ENCODE results near the gene NUMBL. TPM values are rescaled to one million over a fixed set of nuclear protein-coding genes. Genes with fewer than 3 reads are reported as not detected.
"Not testable (repeated sequence)": the region's sequence is repeated elsewhere in the genome, so short reads cannot be mapped to it uniquely, and the experiment has no call there.

NUMBL gene
- total RNA-seq, 2 experiments from 2014 or later, result 4.9 to 8.9 TPM

DNA sequence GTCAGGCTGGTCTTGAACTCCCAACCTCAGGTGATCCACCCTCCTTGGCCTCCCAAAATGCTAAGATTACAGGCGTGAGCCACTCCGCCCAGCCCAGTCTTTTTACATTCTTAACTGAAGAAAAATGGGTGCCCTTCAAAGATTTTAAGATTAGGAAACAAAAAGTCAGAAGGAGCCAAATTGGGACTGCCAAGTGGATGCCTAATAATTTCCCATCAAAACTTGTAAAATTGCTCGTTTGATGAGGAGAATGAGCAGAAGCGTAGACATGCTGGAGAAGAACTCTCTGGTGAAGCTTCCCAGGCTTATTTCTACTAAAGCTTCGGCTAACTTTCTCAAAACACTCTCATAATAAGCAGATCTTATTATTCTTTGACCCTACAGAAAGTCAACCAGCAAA is 31.3 kb downstream of the NUMBL start:
- ChIA-PET CTCF (ENCODE audit: unreplicated experiment) (no interaction called here), POLR2A (no interaction called here)
- Histone ChIP-seq H3K4me3 (ENCODE audit: low read depth, low read length, poor library complexity, severe bottlenecking) (no peak overlapping the region), H3K27ac (ENCODE audit: low read depth, low read length, poor library complexity, severe bottlenecking) (no peak overlapping the region), H3K4me1 (ENCODE audit: insufficient read depth, low read length, poor library complexity, severe bottlenecking) (peaks cover 8% of the 10 kb centered on the region), H3K36me3 (ENCODE audit: insufficient read depth, low read length) (no peaks in the 10 kb centered on the region), H3K79me2 (ENCODE audit: insufficient read depth, low read depth, low read length) (no peaks in the 10 kb centered on the region), H2AFZ (ENCODE audit: low read length) (no peak overlapping the region), H4K20me1 (ENCODE audit: insufficient read depth, low read length) (no peaks in the 10 kb centered on the region), H3K9me3 (ENCODE audit: low read length) (no peaks in the 10 kb centered on the region), H3K9me2 (ENCODE audit: insufficient read depth, low read length) (no peaks in the 10 kb centered on the region), H3K4me2 (ENCODE audit: low read length) (no peak overlapping the region)
- intact Hi-C loops (cut with micrococcal nuclease; ENCODE audit: unreplicated experiment), result no loop called here
- BruUV-seq (replicated peaks), result no TSS peak
- no peak for DNase-seq (ENCODE audit: low spot score)
- TF ChIP-seq, protein P1, sequence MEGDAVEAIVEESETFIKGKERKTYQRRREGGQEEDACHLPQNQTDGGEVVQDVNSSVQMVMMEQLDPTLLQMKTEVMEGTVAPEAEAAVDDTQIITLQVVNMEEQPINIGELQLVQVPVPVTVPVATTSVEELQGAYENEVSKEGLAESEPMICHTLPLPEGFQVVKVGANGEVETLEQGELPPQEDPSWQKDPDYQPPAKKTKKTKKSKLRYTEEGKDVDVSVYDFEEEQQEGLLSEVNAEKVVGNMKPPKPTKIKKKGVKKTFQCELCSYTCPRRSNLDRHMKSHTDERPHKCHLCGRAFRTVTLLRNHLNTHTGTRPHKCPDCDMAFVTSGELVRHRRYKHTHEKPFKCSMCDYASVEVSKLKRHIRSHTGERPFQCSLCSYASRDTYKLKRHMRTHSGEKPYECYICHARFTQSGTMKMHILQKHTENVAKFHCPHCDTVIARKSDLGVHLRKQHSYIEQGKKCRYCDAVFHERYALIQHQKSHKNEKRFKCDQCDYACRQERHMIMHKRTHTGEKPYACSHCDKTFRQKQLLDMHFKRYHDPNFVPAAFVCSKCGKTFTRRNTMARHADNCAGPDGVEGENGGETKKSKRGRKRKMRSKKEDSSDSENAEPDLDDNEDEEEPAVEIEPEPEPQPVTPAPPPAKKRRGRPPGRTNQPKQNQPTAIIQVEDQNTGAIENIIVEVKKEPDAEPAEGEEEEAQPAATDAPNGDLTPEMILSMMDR (conservative IDR thresholded peaks at IDR 0.05; ENCODE audit: low read length), result no peak
- TF ChIP-seq EZH2phosphoT487 (IDR thresholded peaks at IDR 0.05; ENCODE audit: borderline replicate concordance, low read depth, low read length), result no peak

DNA sequence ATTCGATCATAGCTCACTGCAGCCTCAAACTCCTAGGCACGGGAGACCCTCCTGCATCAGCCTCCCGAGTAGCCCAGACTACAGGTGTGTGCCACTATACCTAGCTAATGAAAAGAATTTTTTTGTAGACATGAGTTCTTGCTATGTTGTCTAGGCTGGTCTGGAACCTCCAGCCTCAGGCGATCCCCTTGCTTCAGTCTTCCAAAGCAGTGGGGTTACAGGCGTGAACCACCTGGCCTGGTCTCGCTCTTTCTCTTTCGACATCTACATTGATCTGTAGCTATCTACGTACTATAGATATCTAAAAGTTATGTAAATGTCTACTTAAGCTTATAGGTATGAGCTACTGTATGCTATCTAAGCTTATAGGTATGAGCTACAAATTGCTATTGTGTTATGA is 32.4 kb downstream of the NUMBL start:
- DNase-seq (ENCODE audit: low spot score), result no peak
- Histone ChIP-seq H3K79me2 (ENCODE audit: insufficient read depth, low read depth, low read length) (no peaks in the 10 kb centered on the region), H3K36me3 (ENCODE audit: insufficient read depth, low read length) (no peaks in the 10 kb centered on the region), H2AFZ (ENCODE audit: low read length) (no peak overlapping the region), H3K4me1 (ENCODE audit: insufficient read depth, low read length, poor library complexity, severe bottlenecking) (no peaks in the 10 kb centered on the region), H4K20me1 (ENCODE audit: insufficient read depth, low read length) (no peaks in the 10 kb centered on the region), H3K27ac (ENCODE audit: low read depth, low read length, poor library complexity, severe bottlenecking) (no peak overlapping the region), H3K4me3 (ENCODE audit: low read depth, low read length, poor library complexity, severe bottlenecking) (no peak overlapping the region), H3K4me2 (ENCODE audit: low read length) (no peak overlapping the region), H3K9me2 (ENCODE audit: insufficient read depth, low read length) (no peaks in the 10 kb centered on the region), H3K9me3 (ENCODE audit: low read length) (no peaks in the 10 kb centered on the region)
- TF ChIP-seq EZH2phosphoT487 (IDR thresholded peaks at IDR 0.05; ENCODE audit: borderline replicate concordance, low read depth, low read length), result no peak
- TF ChIP-seq, protein P1 (conservative IDR thresholded peaks at IDR 0.05; ENCODE audit: low read length), result no peak
- ChIA-PET CTCF (ENCODE audit: unreplicated experiment) (no interaction called here), POLR2A (interaction anchor here (0.6 to 0.7 kb wide), 2 partner anchors 20 to 179 kb away, joined by 3 to 4 read pairs; no protein-coding TSS in a partner anchor)
- intact Hi-C loops (cut with micrococcal nuclease; ENCODE audit: unreplicated experiment), result no loop called here
- no TSS peak for BruUV-seq (replicated peaks)

DNA sequence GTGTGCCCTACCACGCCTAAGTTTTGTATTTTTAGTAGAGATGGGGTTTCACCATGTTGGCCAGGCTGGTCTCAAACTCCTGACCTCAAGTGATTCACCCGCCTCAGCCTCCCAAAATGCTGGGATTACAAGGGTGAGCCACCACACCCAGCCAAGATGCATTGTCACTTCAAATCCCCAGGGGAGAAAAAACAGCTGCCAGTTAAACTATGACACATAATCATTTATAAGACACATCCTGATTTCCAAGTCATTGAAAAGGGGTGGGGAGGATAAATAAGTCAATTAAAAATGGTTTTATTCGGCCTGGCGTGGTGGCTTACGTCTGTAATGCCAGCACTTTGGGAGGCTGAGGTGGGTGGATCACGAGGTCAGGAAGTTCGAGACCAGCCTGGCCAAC is 34.8 kb downstream of the NUMBL start:
- H2AFZ ChIP-seq (ENCODE audit: low read length); DNase-seq (ENCODE audit: low spot score); H3K36me3 ChIP-seq (ENCODE audit: insufficient read depth, low read length); POLR2A ChIA-PET; H3K9me3 ChIP-seq (ENCODE audit: low read length); BruUV-seq (replicated peaks); CTCF ChIA-PET (ENCODE audit: unreplicated experiment); H3K79me2 ChIP-seq (ENCODE audit: insufficient read depth, low read depth, low read length); H3K4me1 ChIP-seq (ENCODE audit: insufficient read depth, low read length, poor library complexity, severe bottlenecking); H3K27ac ChIP-seq (ENCODE audit: low read depth, low read length, poor library complexity, severe bottlenecking); H3K4me3 ChIP-seq (ENCODE audit: low read depth, low read length, poor library complexity, severe bottlenecking); intact Hi-C loops (cut with micrococcal nuclease; ENCODE audit: unreplicated experiment); H3K4me2 ChIP-seq (ENCODE audit: low read length); H3K9me2 ChIP-seq (ENCODE audit: insufficient read depth, low read length); H4K20me1 ChIP-seq (ENCODE audit: insufficient read depth, low read length): not testable (repeated sequence)

- H2AFZ ChIP-seq (ENCODE audit: low read length), result not testable (repeated sequence)
Observed at GRCh38 chr19:40652303-40652702, 38.1 kb downstream of the NUMBL start.

More at GRCh38 chr19:40652303-40652702, 38.1 kb downstream of the NUMBL start:
- CTCF ChIA-PET (ENCODE audit: unreplicated experiment); H3K9me3 ChIP-seq (ENCODE audit: low read length); H3K9me2 ChIP-seq (ENCODE audit: insufficient read depth, low read length); H3K27ac ChIP-seq (ENCODE audit: low read depth, low read length, poor library complexity, severe bottlenecking); H3K36me3 ChIP-seq (ENCODE audit: insufficient read depth, low read length); H3K79me2 ChIP-seq (ENCODE audit: insufficient read depth, low read depth, low read length); H3K4me1 ChIP-seq (ENCODE audit: insufficient read depth, low read length, poor library complexity, severe bottlenecking); BruUV-seq (replicated peaks); H3K4me2 ChIP-seq (ENCODE audit: low read length); intact Hi-C loops (cut with micrococcal nuclease; ENCODE audit: unreplicated experiment); H3K4me3 ChIP-seq (ENCODE audit: low read depth, low read length, poor library complexity, severe bottlenecking); DNase-seq (ENCODE audit: low spot score); H4K20me1 ChIP-seq (ENCODE audit: insufficient read depth, low read length): not testable (repeated sequence)
- POLR2A ChIA-PET, result interaction anchor here (0.6 kb wide), 2 partner anchors 161 to 740 kb away, joined by 3 to 5 read pairs; no protein-coding TSS in a partner anchor
